Left kidney (tissue), 1 donor: ENCODE measurements around the gene USF1. TPM values are rescaled to one million over a fixed set of nuclear protein-coding genes. Genes with fewer than 3 reads are reported as not detected.

Experiments used
- polyA plus RNA-seq: library from polyadenylated mRNA; unstranded; fragments of 120-200 nt; gene quantifications from one replicate; pipeline ENCODE4 v1.2.1, GENCODE V29; 2013; ENCODE audit not compliant: insufficient read length

USF1 gene
- polyA plus RNA-seq, 1 donor, result 67.9 TPM

Other genes starting within 250 kb of the USF1 start
- gene LY9, start 249.8 kb downstream of the USF1 start, polyA plus RNA-seq, result 0.32 TPM
- gene CD244, start 183.1 kb downstream of the USF1 start, polyA plus RNA-seq, result 0.15 TPM
- 1.6 TPM for gene ITLN1, start 160.8 kb downstream of the USF1 start, polyA plus RNA-seq
- not detected for gene ITLN2, start 91.2 kb downstream of the USF1 start, polyA plus RNA-seq
- 97.2 TPM for gene F11R, start 24.8 kb downstream of the USF1 start, polyA plus RNA-seq
- 44.4 TPM for gene TSTD1, start 7.0 kb downstream of the USF1 start, polyA plus RNA-seq
- 2.2 TPM for gene ARHGAP30, start 23.9 kb upstream of the USF1 start, polyA plus RNA-seq
- gene NECTIN4, start 43.6 kb upstream of the USF1 start, polyA plus RNA-seq, result 4.0 TPM
- 15.0 TPM for gene KLHDC9, start 52.4 kb upstream of the USF1 start, polyA plus RNA-seq
- gene PFDN2, start 72.1 kb upstream of the USF1 start, polyA plus RNA-seq, result 61.2 TPM
- gene NIT1, start 72.1 kb upstream of the USF1 start, polyA plus RNA-seq, result 50.5 TPM
- gene DEDD, start 86.7 kb upstream of the USF1 start, polyA plus RNA-seq, result 57.2 TPM
- gene UFC1, start 108.0 kb upstream of the USF1 start, polyA plus RNA-seq, result 142 TPM
- gene USP21, start 113.5 kb upstream of the USF1 start, polyA plus RNA-seq, result 58.3 TPM
- 46.6 TPM for gene PPOX, start 120.4 kb upstream of the USF1 start, polyA plus RNA-seq
- 36.8 TPM for gene B4GALT3, start 131.5 kb upstream of the USF1 start, polyA plus RNA-seq
- 1.4 TPM for gene ADAMTS4, start 153.1 kb upstream of the USF1 start, polyA plus RNA-seq
- 211 TPM for gene NDUFS2, start 156.4 kb upstream of the USF1 start, polyA plus RNA-seq
- 10.8 TPM for gene FCER1G, start 169.3 kb upstream of the USF1 start, polyA plus RNA-seq
- not detected for gene APOA2, start 177.7 kb upstream of the USF1 start, polyA plus RNA-seq
- 14.4 TPM for gene TOMM40L, start 180.1 kb upstream of the USF1 start, polyA plus RNA-seq
- 3.6 TPM for gene NR1I3, start 192.2 kb upstream of the USF1 start, polyA plus RNA-seq
- 1.2 TPM for gene PCP4L1, start 212.8 kb upstream of the USF1 start, polyA plus RNA-seq